ENCODE measurements around the gene FGR. TPM values are rescaled to one million over a fixed set of nuclear protein-coding genes. Genes with fewer than 3 reads are reported as not detected.

The FGR gene
- total RNA-seq, 1 donor from 2014 or later = not detected

DNA sequence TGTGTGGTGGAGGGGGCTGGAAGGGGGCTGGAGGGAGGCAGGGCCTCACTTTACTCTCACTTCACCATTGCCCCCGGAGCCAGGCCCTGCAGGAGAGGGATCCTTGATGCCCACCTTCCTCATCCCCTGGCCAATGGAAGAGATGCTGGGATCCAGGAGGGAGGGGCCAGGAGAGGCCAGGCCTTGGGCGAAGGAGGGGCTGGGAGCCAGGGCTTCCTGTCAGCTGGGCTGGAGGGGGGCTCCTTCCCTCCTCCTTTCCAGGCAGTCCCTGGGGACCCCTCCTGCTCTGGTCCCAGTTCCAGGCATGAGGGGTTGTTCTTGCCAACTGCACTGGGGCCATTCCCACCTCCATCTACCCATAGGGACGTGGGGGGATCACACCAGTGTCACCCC, 36.7 kb downstream of the FGR start:
- H3K4me3 ChIP-seq (ENCODE audit: low read depth, low read length) = no peak overlapping the region
- DNase-seq (ENCODE audit: low read depth) = no peak
- TF ChIP-seq, protein P1, sequence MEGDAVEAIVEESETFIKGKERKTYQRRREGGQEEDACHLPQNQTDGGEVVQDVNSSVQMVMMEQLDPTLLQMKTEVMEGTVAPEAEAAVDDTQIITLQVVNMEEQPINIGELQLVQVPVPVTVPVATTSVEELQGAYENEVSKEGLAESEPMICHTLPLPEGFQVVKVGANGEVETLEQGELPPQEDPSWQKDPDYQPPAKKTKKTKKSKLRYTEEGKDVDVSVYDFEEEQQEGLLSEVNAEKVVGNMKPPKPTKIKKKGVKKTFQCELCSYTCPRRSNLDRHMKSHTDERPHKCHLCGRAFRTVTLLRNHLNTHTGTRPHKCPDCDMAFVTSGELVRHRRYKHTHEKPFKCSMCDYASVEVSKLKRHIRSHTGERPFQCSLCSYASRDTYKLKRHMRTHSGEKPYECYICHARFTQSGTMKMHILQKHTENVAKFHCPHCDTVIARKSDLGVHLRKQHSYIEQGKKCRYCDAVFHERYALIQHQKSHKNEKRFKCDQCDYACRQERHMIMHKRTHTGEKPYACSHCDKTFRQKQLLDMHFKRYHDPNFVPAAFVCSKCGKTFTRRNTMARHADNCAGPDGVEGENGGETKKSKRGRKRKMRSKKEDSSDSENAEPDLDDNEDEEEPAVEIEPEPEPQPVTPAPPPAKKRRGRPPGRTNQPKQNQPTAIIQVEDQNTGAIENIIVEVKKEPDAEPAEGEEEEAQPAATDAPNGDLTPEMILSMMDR (conservative IDR thresholded peaks at IDR 0.05; ENCODE audit: low read depth, low read length) = no peak

DNA sequence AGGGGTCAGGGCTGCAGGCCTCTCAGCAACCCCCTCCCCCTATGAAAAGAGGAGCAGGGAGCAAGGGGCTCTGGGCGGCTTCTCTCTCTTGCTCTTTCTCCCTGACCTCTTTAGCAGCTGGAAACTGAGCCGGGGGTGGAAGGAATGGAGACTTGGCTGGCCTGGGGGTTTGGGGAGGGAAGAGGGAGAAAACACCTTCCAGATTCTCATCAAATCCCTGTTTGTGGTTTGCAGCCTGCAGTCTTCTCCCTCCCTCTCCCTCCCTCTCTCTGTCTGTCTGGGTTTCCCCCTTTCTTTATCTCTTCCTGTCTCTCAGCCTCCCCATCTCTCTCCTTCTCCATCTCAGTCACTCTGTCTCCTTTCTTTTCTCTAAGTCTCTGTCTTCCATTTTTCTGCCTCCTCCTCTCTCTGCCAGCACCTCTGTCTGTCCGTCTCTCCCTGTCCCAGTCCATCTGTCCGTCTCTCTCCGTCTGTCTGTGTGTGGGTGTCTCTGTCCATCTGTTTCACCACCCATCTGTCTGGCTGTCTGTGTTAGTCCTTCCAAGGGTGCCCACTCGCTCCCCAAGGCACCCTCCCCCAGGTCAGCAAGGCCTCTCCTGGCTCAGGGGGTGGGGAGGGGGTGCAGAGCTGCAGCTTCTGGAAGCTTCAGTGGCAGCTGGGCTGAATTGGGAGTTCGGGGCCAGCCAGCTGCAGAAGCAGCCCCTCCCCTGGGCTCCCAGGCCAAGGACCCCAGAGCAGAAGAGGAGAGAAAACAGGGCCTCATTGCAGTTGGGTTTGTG, 37.3 kb downstream of the FGR start:
- no peak for DNase-seq (ENCODE audit: low read depth)
- TF ChIP-seq, protein P1 (conservative IDR thresholded peaks at IDR 0.05; ENCODE audit: low read depth, low read length) = no peak
- no peak overlapping the region for H3K4me3 ChIP-seq (ENCODE audit: low read depth, low read length)

DNA sequence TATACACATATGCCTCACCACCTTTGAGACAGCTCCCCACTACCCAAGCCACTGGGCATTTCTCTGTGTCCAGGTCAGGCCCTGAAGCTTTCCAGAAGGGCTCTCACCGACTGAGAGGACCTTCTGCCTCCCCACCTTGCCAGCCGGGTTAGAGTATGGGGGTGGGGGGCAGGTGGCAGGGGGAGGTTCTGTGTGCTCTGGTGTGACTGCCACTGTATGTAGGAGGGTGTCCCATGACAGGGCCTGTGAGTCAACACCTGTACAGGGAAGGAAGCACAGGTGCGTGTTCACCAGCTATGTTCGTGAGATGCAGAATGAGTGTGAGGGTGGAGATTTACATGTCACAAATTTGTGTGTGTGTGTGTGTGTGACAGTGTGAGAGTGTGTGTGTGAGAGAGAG, 38.0 kb downstream of the FGR start:
- no peak overlapping the region for H3K4me3 ChIP-seq (ENCODE audit: low read depth, low read length)
- TF ChIP-seq, protein P1 (conservative IDR thresholded peaks at IDR 0.05; ENCODE audit: low read depth, low read length) = no peak
- DNase-seq (ENCODE audit: low read depth) = no peak

DNA sequence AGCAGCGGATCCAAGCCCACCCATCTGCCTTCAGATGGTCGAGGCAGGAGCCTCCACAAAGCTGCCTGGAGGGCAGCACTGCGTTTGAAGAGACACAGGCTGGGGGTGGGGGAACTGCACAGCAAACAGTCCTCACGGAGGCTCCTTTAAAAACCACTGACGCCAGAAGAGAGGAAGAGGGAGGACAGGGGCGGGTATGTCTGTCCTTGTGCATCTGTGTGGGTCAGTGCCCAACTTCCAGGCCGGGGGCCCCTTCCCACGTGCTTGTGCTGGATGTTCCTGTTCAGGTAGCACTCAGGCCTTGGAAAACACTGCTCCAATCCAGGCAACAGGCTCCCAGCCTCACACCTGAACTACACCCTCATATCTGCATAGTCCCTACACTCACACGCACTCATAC, 38.7 kb downstream of the FGR start:
- TF ChIP-seq, protein P1 (conservative IDR thresholded peaks at IDR 0.05; ENCODE audit: low read depth, low read length) = no peak
- no peak overlapping the region for H3K4me3 ChIP-seq (ENCODE audit: low read depth, low read length)
- no peak for DNase-seq (ENCODE audit: low read depth)

DNA sequence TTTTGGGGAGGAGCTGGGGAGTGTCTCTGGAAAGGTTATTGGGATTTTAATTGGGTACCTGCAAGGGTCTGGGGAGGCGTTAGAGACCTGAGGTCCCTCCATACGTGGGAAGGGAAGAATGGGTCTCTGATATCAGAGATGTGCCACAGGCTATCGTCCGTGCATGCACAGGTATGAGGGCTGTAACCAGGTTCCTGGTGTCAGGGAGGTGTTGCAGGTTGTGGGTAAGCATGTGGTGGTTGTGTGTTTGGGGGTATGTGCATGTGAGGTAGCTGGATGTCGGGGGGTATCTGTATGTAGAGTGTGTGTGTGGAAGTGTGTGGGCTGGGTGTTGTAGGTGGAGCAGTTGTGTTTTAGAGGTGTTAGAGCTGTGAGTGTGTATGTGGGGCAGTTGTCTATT, 39.4 kb downstream of the FGR start:
- H3K4me3 ChIP-seq (ENCODE audit: low read depth, low read length) = no peak overlapping the region
- no peak for DNase-seq (ENCODE audit: low read depth)
- TF ChIP-seq, protein P1 (conservative IDR thresholded peaks at IDR 0.05; ENCODE audit: low read depth, low read length) = no peak

DNA sequence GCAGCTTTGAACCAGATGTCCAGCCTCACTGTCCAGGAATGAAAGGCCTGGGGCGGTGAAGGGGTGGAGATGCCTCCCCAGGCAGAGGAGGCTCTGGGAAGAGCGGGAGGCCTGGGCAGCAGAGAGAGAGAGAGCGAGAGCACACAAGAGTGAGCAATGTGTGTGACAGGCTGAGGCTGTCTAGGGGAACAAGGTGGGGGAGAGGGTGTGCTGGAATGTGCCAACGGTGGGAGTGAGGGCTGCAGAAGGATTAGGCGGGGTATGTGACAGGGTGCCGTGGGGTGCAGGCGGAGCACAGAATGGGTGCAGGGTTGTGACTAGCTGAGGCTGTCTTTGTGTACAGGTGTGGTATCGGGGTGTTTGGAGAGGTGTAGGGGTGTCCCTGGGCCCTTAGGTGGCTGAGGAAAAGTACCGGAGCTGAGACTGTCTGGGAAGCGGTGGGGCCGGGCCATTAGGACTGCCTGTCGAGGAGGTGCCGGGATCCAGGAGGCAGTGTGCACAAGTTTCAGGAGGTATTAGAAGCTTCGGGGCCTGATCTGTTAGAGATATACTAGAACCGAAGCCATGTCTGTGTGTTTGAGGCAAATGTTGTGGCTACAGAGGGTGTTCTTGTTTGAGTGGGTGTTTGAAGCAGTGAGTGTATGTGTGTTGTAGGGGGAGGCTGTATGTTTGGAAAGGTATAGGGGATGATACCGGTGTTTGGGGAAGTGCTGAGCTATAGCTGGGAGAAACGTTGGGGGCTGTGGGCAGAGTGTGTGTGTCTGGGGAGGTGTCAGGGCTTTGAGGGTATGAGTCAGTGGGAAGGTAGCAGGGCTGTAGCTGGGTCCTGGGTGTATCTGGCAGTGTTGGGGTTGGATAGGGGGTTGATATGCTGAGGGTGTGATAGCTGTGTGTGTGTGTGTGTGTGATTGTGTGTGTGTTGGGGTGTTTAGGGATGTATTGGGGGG, 40.1 kb downstream of the FGR start:
- TF ChIP-seq, protein P1 (conservative IDR thresholded peaks at IDR 0.05; ENCODE audit: low read depth, low read length) = no peak
- DNase-seq (ENCODE audit: low read depth) = no peak
- H3K4me3 ChIP-seq (ENCODE audit: low read depth, low read length) = no peak overlapping the region
